WI38 (cell line): ENCODE data around the gene AGBL4.

ENCODE experiments used
- H3K4me3 ChIP-seq: 2 replicates; pipeline ENCODE4 v1.5.1; 2011; ENCODE audit warnings: low read depth, mild to moderate bottlenecking, control low read depth, low read length
- TF ChIP-seq, protein P1 (sequence below): IDR thresholded peaks from 2 replicates; pipeline ENCODE4 v1.5.1; 2012; ENCODE audit warnings: low read depth, mild to moderate bottlenecking, control low read depth, low read length

Gene AGBL4

DNA sequence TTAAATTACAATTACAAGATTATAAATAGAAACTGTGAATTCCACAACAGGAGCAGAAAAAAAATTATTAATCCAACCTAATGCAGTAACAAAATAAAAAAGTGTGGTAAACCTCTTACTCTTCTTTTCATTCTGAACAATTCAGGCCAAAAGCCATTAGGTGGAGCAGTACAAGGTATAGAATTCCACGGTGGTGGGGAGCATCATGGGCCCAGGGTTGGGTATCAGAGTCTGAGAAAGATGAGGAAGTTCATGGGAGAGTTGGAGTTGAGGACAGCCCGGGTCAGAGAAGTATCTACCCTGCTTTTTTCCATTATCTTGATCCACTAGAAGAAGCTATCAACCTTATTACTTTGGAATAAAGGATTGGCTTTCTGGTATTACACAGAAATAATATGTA, 586.9 kb downstream of the AGBL4 start:
- no peak overlapping the region for H3K4me3 ChIP-seq
- TF ChIP-seq, protein P1, sequence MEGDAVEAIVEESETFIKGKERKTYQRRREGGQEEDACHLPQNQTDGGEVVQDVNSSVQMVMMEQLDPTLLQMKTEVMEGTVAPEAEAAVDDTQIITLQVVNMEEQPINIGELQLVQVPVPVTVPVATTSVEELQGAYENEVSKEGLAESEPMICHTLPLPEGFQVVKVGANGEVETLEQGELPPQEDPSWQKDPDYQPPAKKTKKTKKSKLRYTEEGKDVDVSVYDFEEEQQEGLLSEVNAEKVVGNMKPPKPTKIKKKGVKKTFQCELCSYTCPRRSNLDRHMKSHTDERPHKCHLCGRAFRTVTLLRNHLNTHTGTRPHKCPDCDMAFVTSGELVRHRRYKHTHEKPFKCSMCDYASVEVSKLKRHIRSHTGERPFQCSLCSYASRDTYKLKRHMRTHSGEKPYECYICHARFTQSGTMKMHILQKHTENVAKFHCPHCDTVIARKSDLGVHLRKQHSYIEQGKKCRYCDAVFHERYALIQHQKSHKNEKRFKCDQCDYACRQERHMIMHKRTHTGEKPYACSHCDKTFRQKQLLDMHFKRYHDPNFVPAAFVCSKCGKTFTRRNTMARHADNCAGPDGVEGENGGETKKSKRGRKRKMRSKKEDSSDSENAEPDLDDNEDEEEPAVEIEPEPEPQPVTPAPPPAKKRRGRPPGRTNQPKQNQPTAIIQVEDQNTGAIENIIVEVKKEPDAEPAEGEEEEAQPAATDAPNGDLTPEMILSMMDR: no peak

GRCh38 chr1:49435291-49435690, 588.5 kb downstream of the AGBL4 start:
- TF ChIP-seq, protein P1: no peak
- no peak overlapping the region for H3K4me3 ChIP-seq

DNA sequence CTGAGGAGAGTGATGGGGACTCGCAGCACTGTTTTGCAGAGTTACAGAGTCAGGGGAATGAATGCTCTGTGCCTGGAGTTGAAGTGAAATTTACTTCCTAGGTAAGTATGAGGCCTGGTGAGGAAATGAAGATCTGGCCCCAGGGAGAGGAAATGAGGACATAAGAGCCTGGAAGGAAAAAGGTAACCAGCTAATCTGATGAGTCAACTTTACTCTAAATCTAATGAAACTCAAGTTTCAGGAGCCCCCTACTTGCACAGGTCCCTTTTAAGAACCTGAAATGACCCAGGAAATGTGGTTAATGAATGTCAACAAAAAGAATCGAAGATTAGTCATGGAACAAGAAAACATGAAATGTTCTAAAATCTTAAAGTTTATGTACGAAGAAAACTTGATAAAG, 599.0 kb downstream of the AGBL4 start:
- no peak overlapping the region for H3K4me3 ChIP-seq
- TF ChIP-seq, protein P1: no peak

- TF ChIP-seq, protein P1: no peak
- H3K4me3 ChIP-seq: no peak overlapping the region
These were observed 607.0 kb downstream of the AGBL4 start for GRCh38 chr1:49416758-49417157.

GRCh38 chr1:49408346-49408745, 615.4 kb downstream of the AGBL4 start:
- H3K4me3 ChIP-seq: no peak overlapping the region
- TF ChIP-seq, protein P1: no peak

- TF ChIP-seq, protein P1: no peak
- no peak overlapping the region for H3K4me3 ChIP-seq
These were observed 626.7 kb downstream of the AGBL4 start for GRCh38 chr1:49397086-49397485.

DNA sequence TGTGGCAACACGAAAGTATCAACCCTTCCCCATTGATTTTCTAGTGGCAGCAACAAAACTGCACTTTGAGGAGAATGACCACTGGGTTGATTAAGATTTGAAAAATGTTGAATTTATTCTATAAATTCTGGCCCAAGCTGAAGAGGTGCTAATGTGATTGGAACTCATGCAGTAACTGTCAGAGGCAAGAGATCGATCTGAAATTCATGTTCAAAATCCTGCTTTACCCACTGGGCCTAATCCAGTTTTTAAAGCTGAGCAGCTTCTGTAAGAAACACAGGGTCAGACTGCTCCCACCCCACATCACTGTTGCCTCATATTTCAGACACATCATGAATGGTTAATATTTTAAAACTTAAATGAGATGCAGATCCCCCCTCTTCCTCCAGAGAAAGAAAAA, 629.6 kb downstream of the AGBL4 start:
- no peak overlapping the region for H3K4me3 ChIP-seq
- TF ChIP-seq, protein P1: no peak
